ENCODE measurements around the gene FBLN2.

DNA sequence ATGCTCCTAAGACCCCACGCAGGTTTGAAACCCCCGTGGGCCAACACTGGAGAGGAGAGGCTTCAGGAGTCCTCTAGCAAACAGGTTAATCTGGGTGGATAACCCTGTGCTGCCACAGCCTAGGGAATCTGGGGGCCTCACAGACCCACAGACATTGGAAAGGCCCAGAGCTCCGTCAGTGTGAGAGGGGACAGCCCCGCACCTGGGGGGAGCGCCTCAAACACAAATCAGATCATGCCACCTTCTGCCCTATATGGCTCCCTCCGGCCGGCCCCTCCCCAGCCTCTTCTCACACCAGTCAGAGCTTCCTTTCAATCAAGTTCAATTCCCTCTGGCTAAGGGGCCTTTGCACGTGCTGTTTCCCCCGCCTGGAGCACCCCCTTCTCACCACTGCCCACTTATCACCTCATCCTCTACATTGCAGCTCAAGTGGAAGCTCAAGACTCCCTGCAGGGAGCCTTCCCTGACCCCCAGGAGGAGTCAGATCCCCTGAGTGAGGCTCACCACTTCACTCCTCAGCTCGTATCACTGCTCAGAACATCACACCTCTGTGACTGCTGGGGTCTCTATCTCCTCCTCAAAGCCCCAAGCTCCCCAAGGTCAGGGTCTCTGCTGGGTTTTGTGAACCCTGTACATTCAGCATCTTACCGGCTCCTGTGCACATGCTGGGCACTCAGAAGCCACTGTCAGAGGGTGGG, 24.1 kb downstream of the FBLN2 start:
- TF ChIP-seq, protein P1, sequence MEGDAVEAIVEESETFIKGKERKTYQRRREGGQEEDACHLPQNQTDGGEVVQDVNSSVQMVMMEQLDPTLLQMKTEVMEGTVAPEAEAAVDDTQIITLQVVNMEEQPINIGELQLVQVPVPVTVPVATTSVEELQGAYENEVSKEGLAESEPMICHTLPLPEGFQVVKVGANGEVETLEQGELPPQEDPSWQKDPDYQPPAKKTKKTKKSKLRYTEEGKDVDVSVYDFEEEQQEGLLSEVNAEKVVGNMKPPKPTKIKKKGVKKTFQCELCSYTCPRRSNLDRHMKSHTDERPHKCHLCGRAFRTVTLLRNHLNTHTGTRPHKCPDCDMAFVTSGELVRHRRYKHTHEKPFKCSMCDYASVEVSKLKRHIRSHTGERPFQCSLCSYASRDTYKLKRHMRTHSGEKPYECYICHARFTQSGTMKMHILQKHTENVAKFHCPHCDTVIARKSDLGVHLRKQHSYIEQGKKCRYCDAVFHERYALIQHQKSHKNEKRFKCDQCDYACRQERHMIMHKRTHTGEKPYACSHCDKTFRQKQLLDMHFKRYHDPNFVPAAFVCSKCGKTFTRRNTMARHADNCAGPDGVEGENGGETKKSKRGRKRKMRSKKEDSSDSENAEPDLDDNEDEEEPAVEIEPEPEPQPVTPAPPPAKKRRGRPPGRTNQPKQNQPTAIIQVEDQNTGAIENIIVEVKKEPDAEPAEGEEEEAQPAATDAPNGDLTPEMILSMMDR (IDR thresholded peaks at IDR 0.05), result no peak
- TF ChIP-seq POLR2A (IDR thresholded peaks at IDR 0.05) (no peak), POLR2AphosphoS5 (IDR thresholded peaks at IDR 0.05) (no peak)
